ENCODE results near the gene CLDN9.

Gene CLDN9, protein sequence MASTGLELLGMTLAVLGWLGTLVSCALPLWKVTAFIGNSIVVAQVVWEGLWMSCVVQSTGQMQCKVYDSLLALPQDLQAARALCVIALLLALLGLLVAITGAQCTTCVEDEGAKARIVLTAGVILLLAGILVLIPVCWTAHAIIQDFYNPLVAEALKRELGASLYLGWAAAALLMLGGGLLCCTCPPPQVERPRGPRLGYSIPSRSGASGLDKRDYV

DNA sequence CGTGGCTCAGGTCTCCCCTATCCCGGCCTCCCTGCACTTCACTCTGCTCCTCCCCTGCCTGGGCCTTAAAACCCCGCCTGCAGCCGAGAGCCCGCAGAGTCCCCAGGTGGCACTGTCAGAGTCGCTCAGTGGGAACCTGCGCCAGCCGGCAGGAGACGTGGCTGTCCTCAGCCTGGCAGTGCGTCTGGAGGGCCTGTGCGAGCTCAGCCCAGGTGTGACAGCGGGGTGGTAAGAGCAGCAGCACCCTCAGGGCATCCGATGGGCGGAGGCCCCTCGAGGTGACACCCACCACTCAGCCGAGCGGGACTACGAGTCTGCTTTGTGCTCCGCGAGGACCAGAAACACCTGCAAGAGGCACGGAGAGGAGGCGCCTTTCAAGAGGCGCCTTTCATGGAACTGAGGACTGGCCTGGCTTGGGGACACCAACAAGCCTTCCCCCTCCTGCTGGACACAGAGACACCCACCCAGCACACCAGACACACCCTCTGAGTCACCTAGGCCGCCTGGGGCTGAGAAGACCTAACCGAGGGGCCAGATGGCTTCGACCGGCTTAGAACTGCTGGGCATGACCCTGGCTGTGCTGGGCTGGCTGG is at the start of gene CLDN9:
Gene CLDN9 (plus strand): TSS at position 96 of the 593 bp plus-strand sequence. CDS start 440 bp downstream, at position 536.
- DNase-seq (ENCODE audit: low spot score), result no peak

DNA sequence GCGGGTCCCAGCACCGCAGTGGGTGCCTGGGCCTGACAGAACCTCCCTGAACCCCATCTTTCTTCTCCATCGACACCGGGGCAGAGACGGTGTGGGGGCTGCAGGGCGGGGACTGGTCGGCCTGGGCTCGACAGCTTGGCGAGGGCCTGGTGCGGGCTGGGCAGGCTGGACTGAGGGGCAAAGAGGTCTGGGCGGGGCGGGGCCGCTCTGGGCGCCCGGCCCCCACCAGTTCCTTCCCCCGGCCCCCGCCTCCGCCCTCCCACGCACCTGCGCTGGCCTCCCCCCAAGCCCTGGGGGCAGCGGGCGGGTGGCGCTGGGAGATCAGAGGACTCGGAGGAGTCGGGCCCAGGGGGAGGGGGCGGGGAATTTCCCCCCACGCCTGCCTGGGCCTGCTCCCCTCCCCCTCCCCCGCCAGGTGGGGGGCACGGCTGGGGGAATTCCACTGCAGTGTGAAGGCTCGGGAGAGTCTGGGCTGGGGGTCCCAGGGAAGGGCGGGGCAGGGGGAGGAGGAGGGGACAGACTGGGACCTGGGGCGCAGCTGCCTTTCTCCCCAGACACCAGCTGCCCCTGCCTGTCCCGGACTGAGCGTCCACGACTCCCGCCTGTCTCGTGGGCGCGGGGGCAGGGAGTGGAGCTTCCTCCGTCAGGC is 49.5 kb upstream of the CLDN9 start:
- DNase-seq (ENCODE audit: low spot score), result no peak

DNA sequence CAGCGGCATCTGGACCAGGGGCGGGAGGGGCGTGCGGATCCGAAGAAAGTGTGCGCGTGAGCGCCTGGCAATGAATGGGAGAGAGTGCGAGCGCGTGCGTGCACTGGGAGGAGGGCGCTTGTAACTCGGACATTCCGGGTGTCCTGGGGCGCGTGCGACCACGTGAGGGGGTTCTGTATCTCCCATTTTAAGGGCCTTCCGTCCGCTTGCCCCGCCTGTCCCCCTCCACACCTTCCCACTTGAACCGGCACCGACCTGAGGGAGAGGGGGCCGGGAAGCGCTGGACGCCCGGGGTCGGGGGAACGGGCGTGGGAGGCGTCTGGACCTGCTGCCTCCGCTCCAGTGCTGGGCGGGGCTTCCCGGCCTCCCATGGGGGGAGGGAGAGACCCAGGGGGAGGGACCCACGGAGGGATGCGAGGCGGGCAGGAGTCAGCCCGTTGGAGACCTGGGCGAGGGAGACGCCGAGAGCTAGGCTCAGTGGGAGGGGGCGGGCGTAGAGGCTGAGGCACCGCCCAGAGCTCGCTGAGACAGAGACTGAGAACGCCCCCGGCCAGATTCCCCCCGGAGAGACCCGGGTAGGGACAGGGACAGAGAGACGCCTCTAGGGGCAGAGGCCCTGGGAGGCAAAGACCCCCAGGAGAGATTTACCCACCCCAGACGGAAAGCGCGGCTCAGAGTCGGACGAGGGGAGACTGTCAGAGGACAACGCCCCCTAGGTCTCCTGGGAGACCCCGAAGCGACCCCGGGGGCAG is 48.8 kb upstream of the CLDN9 start, which contains the start of gene KREMEN2:
Gene KREMEN2 (plus strand): TSS at position 553 of the 752 bp plus-strand sequence. CDS start 246 bp downstream, outside the sequence.
- no peak for DNase-seq (ENCODE audit: low spot score)

DNA sequence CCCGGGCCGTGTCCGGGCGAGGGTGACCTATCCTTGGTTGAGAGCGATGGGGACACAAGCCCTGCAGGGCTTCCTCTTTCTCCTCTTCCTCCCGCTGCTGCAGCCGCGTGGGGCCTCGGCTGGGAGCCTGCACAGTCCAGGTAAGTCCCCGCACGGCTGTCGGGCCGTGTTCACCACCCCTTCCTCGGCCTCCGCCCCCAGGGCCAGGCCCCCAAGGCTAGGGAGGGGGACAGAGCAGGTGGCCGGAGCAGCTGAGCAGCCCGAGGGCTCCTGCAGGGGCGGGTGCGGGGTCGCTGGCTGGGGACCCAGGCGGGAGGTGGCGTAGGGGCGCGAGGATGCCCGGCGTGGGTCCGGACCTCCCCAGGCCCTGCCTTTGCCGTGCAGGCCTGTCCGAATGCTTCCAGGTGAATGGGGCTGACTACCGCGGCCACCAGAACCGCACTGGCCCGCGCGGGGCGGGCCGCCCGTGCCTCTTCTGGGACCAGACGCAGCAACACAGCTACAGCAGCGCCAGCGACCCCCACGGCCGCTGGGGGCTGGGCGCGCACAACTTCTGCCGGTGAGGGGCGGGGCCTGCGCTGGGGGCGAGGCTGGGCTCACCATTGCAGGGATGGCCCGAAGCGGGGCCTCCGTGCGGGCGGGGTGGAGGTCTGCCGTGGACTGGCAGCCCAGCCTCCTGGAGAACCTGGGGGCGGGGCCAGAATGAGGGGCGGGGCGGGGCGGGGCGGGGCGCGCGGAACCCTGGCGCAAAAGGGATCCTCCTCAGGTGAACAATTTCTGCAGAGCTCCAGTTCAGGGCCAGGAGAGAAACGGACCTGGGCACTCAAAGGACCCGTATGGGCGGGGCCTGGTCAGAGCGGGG is 48.0 kb upstream of the CLDN9 start:
- DNase-seq (ENCODE audit: low spot score), result peak; percentile 35

DNA sequence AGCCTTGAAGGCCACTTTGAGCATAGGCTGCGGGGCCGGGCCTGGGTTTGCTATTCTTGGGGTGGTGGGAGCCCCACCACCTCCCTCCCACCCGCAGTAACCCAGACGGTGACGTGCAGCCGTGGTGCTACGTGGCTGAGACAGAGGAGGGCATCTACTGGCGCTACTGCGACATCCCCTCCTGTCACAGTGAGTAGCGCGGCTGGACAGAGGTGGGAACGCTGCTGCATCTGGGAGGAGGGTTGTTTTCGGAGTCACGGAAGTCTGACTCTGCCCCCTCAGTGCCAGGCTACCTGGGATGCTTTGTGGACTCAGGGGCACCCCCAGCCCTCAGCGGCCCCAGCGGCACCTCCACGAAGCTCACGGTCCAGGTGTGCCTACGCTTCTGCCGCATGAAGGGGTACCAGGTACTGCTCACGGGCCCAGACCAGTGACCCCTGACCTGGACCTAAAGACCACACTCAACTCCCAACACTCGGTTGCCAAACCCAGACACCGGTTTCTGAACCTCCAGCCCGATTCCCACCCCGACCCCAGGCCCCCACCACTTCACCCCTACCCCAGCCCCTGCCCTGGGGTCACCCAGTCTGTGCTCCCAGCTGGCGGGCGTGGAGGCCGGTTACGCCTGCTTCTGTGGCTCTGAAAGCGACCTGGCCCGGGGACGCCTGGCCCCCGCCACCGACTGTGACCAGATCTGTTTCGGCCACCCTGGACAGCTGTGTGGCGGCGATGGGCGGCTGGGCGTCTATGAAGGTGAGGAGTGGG is 46.5 kb upstream of the CLDN9 start:
- DNase-seq (ENCODE audit: low spot score), result no peak

DNA sequence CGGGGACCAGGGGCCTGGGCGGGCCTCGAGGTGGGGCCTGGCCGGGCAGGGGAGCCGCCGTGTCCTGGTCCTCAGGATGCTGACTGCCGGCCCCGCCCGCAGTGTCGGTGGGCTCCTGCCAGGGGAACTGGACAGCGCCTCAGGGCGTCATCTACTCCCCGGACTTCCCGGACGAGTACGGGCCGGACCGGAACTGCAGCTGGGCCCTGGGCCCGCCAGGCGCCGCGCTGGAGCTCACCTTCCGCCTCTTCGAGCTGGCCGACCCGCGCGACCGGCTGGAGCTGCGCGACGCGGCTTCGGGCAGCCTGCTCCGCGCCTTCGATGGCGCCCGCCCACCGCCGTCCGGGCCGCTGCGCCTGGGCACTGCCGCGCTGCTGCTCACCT is 45.9 kb upstream of the CLDN9 start:
- no peak for DNase-seq (ENCODE audit: low spot score)

DNA sequence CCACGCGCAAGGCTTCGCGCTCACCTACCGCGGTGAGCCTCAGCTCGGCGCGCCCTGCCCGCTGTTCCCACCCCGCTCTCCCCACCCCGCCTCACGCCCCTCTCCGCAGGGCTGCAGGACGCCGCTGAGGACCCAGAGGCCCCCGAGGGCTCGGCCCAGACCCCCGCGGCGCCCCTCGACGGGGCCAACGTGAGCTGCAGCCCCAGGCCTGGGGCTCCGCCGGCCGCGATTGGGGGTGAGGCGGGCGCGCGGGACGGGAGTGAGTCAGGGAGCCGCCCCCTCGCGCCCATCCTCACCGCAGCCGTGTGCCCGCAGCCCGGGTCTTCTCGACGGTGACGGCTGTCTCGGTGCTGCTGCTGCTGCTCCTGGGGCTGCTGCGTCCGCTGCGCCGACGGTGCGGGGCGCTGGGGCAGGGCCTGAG is 45.5 kb upstream of the CLDN9 start:
- no peak for DNase-seq (ENCODE audit: low spot score)

DNA sequence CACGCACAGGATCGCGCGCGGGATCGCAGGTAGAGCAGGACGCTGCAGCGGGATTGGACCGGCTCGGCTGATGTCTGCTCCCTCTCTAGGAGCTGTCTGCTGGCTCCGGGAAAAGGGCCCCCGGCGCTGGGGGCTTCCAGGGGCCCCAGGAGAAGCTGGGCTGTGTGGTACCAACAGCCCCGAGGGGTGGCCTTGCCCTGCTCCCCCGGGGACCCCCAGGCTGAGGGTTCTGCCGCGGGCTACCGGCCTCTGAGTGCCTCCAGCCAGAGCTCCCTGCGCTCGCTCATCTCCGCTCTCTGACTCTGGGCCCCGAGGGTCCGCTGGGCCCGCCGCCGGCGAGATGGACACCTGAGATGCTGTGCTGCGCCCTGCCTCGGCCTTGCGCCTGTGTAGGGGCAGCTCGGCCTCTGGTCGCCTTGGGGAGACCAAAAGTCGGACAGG is 45.0 kb upstream of the CLDN9 start:
- DNase-seq (ENCODE audit: low spot score), result no peak

DNA sequence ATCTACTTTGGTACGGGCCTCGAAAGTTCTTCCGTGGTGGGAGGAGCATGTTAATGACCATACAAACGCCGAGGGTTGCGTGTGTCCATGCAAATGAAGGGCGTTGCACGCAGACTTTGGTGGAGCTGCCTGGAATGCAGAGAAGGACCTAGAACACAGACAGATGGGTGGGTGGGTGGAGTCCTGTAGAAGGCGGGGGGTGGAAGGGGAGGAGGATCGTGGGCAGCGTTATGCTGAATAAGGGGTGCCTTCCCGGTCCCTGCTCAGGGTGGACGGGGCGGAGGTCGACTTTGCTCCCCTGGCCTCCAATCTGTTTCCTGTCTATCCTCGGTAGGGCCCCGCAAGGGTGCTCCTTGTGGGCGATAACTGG is 44.4 kb upstream of the CLDN9 start:
- DNase-seq (ENCODE audit: low spot score), result peak; percentile 43

DNA sequence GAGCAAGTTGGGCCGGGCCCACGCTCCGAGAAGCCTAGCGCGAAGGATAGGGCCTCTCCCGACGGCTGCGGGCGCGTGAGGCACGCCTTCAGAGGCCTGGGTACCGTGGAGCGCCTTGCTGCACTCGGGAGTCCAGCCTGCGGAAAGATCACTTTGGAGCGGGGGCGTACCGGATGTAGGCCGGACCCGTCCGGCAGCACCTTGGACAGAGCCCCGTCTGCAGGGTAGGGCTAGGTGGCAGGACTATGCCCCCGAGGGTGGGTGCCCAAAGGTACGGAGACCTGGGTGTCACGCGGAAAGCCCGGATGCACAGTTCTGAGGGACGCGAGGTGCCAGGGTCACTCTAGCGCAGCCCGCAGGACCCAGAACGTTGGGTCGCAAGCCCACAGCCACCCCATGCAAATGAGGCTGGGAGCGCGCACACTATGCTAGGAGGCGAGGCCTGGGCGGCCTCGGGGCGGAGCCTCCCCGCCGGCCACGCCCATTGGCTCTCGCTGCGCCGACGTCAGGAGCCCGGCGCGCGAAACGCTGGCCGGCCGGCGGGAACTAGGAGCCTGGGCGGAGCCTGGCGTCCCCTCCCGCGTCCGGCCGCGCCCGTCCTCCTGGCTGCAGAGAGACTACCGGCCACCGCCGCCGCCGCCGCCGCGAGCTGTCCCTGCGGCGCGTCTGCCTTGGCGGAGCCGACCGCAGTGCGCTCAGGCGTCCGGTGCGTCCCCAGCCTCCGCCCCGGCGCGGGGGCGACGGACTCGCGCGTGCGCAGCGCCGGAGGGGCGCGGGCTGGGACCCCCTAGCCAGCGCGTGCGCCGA is 43.8 kb upstream of the CLDN9 start, which contains the start of gene PAQR4:
Gene PAQR4 (plus strand): TSS at position 611 of the 807 bp plus-strand sequence. CDS start 327 bp downstream, outside the sequence.
- peak; percentile 87 for DNase-seq (ENCODE audit: low spot score)

DNA sequence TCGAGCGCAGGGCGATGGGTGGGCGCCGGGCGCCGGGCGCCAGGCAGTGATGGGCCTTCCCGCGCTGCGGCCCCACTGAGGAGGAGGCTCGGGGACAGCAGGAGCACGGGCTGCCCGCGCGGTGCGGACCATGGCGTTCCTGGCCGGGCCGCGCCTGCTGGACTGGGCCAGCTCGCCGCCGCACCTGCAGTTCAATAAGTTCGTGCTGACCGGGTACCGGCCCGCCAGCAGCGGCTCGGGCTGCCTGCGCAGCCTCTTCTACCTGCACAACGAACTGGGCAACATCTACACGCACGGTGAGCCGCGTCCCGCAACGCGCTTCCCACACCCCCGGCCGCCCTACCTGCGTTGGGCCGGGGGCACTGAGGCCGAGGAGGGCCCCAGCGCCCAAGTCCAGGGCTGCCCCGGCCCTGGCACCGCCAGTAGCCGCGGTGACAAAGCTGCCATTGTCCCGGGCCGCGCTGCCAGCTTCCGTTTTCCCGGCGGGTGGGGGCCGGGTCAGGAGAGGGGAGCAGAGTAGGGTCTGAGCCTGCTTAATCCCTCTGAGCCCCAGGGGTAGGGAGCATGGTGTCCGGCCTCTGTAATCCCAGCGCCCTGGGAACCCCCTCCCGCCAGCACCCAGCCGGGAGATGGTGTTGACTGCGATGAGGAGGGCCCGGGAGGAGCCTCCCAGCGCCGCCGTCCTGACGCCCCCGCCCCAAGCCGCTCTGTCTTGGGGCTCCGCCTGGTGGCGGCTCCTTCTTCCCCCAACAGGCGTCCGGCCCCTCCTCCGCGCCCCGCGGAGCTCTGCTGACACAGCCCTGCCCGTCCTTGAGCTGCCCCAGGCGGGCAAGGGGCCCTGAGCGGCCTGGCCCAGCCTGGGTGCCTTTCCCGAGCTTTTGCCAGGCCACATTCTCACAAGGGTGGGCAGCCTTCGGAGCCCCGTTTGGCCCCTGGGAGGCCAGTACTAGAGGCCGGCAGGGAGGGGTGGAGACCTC is 42.9 kb upstream of the CLDN9 start:
- DNase-seq (ENCODE audit: low spot score), result peak; percentile 67

DNA sequence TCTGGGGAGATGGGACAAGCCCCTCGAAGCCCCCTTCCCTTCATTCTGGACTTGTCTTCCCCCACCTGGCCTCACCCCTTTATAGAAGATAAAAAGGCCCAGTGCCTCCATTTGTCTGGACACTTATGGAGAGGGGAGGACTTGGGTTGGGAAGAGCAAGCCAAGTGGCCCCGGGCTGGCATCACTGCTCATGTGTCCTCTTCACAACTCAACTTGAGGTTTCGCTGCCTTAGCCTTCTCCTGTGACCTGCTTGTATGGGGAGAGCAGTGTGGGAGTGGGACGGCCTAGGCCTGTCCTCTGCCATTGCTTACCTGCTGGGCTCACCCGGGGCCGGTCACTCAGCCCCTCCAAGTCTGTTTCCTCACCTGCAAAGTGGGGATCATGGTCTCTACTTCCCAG is 42.2 kb upstream of the CLDN9 start:
- DNase-seq (ENCODE audit: low spot score), result no peak

DNA sequence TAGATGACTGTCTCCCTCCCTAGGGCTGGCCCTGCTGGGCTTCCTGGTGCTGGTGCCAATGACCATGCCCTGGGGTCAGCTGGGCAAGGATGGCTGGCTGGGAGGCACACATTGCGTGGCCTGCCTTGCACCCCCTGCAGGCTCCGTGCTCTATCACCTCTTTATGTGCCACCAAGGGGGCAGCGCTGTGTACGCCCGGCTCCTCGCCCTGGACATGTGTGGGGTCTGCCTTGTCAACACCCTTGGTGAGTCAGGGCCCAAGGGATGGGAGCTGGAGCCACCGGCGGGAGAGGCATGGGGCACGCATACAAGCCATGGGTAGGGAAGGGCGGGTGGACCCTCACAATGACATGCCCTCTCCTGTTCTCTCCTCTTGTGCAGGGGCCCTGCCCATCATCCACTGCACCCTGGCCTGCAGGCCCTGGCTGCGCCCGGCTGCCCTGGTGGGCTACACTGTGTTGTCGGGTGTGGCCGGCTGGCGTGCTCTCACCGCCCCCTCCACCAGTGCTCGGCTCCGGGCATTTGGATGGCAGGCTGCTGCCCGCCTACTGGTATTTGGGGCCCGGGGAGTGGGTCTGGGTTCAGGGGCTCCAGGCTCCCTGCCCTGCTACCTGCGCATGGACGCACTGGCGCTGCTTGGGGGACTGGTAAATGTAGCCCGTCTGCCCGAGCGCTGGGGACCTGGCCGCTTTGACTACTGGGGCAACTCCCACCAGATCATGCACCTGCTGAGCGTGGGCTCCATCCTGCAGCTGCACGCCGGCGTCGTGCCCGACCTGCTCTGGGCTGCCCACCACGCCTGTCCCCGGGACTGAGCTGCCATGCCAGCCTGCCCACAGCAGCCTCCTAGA is 41.4 kb upstream of the CLDN9 start:
- no peak for DNase-seq (ENCODE audit: low spot score)

DNA sequence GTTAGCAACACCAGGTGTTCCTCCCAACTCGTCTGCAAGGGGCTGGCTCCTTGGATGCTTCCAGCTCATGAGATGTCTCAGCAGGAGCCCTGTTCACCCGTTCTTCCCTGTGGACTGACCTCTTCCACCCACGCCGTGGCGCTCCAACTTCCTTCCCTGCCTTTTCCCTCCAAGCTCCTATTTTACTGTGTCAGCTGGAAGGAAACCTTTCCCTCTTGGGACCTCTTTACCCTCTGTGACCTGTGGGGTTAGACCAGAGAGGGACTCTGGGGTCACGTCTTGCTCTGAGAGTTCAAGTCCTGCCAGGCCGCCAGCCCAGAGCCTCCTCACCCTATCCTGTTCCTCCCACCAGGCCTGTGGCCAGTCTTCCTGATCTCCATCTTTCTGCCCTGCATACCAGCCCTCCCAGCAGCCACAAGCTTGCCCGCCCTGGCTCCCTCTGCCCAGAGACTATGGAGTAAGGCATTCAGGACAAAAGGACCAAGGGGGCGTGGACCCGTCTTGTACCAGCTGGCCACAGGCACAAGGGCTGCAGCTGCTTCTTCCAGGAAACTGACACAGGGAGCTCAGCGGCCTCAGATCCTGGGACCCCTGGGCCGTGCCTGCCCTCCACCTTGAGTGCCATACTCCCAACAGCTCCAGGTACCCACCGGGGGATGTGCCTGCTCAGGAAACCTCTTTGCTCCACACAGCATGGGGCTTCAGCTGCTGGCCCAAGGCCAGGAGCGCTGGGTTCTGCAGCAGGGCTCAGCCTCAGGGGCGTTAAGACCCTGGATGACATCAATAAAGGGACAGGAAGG is 40.5 kb upstream of the CLDN9 start:
- no peak for DNase-seq (ENCODE audit: low spot score)

DNA sequence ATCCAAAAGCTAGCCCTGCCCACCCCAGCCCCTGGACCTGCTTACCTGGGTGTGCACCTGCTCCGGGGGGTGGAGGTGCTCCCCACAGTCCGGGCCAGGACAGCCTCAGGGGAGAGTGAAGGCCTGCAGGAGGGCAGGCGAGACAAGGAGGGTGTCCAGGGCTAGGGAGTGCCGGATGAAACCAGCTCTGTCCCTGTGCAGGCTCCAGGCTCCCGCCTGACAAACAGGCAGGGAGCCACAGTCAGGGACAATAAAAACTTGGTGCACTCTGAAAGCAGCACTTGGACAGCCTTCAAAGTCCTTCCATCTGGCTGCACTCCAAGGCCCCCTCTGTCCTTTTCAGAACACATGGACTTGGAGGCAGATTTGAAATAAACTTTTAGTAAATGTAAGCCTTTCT is 39.6 kb upstream of the CLDN9 start:
- DNase-seq (ENCODE audit: low spot score), result no peak

DNA sequence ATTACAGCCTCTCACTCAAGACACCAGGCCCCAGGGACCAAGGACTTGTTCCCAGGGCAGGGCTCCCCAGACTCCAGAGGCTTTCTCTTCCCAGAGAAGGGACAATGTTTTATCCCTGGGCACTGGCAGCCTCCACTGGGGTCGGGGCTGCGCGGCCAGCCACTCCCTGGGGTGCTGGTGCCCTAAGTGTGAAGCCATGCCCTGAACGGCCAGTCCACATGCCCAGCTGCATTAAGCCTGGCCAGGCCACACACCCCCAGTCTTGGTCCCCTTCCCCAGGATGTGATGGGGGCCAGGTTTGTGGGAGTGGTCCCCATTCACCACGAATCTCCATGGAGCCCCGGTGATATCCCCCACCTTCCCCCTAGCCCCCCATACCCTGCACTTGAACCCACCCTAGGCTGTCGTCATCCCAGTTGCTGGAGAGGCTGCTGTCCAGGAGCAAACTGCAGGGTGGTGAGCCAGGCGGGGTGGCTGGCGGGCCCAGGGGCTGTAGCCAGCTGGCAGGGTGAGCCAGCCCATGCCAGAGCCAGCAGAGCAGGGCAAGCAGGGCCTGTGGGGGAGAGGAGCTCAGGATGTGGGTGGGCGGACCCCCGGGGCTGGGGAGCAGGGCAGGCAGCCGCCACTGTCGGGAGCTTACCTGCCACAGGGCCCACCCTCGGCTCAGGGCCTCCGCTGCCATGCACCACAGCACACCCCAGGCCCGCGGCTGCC is 39.0 kb upstream of the CLDN9 start:
- DNase-seq (ENCODE audit: low spot score), result no peak

Data from hematopoietic multipotent progenitor cell treated with erythropoietin and hydrocortisone succinate and interleukin-3 and kit ligand, for 15 days (in vitro differentiated cells).